GM23248 (cell line): ENCODE data around the gene ZNF709. TPM values are rescaled to one million over a fixed set of nuclear protein-coding genes. Genes with fewer than 3 reads are reported as not detected.

Experiments
- DNase-seq: peaks from one replicate; pipeline ENCODE4 v3.0.0-alpha.2; 2015
- H2AFZ ChIP-seq: fragments of 200-600 bp; sonication (generic); 2 replicates; pipeline ENCODE4 v1.6.1; 2016; ENCODE audit warnings: antibody characterized with exemption
- H3F3A ChIP-seq: fragments of 200-600 bp; sonication (generic); 2 replicates; pipeline ENCODE4 v1.6.1; 2016; ENCODE audit warnings: mild to moderate bottlenecking, antibody characterized with exemption, mixed run types; ENCODE audit not compliant: insufficient read depth
- H3K27ac ChIP-seq: fragments of 200-600 bp; sonication (generic); 2 replicates; pipeline ENCODE4 v1.5.1; 2016; ENCODE audit warnings: mild to moderate bottlenecking
- H3K27me3 ChIP-seq: fragments of 200-600 bp; sonication (generic); replicated peaks from 2 replicates; pipeline ENCODE4 v1.6.1; 2016; ENCODE audit warnings: mild to moderate bottlenecking; ENCODE audit not compliant: insufficient read depth
- H3K36me3 ChIP-seq: fragments of 200-600 bp; sonication (generic); 2 replicates; pipeline ENCODE4 v1.6.1; 2016; ENCODE audit warnings: low read depth, mild to moderate bottlenecking
- H3K4me1 ChIP-seq: fragments of 200-600 bp; sonication (generic); 2 replicates; pipeline ENCODE4 v1.6.1; 2016; ENCODE audit warnings: mild to moderate bottlenecking; ENCODE audit not compliant: insufficient read depth
- H3K4me2 ChIP-seq: fragments of 200-600 bp; sonication (generic); one replicate; pipeline ENCODE4 v1.6.1; 2016; ENCODE audit warnings: mild to moderate bottlenecking; ENCODE audit not compliant: unreplicated experiment
- H3K4me3 ChIP-seq: fragments of 200-600 bp; sonication (generic); 2 replicates; pipeline ENCODE4 v1.5.1; 2016; ENCODE audit warnings: mild to moderate bottlenecking
- H3K79me2 ChIP-seq: fragments of 200-600 bp; sonication (generic); 2 replicates; pipeline ENCODE4 v1.6.1; 2016; ENCODE audit warnings: mild to moderate bottlenecking; ENCODE audit not compliant: insufficient read depth
- H3K9ac ChIP-seq: fragments of 200-600 bp; sonication (generic); 2 replicates; pipeline ENCODE4 v1.6.1; 2016; ENCODE audit warnings: mild to moderate bottlenecking
- H3K9me2 ChIP-seq: fragments of 200-600 bp; sonication (generic); 2 replicates; pipeline ENCODE4 v1.6.1; 2016; ENCODE audit warnings: mixed run types, mild to moderate bottlenecking, moderate library complexity; ENCODE audit not compliant: insufficient read depth
- H3K9me3 ChIP-seq: fragments of 200-600 bp; sonication (generic); one replicate; pipeline ENCODE4 v1.6.1; 2017; ENCODE audit warnings: low read depth
- H4K20me1 ChIP-seq: fragments of 200-600 bp; sonication (generic); 2 replicates; pipeline ENCODE4 v1.6.0; 2016; ENCODE audit not compliant: insufficient read depth
- EZH2 ChIP-seq: fragments of 200-600 bp; sonication (generic); IDR thresholded peaks from 2 replicates; pipeline ENCODE4 v1.6.1; 2018; ENCODE audit warnings: antibody characterized with exemption, mild to moderate bottlenecking; ENCODE audit not compliant: insufficient read depth, poor library complexity, severe bottlenecking
- EZH2phosphoT487 ChIP-seq: fragments of 200-600 bp; sonication (generic); IDR thresholded peaks from 2 replicates; pipeline ENCODE4 v1.6.1; 2018; ENCODE audit warnings: antibody characterized with exemption, moderate library complexity, mild to moderate bottlenecking, low read depth; ENCODE audit not compliant: insufficient read depth
- WGBS, 2 experiments: methylation state at CpG; one replicate each; pipeline ENCODE4 v1.1.6; 2015 to 2017; ENCODE audit warnings: low lambda C conversion rate in 2 of 2, low coverage in 1 of 2; ENCODE audit errors: missing lambda C conversion rate in 2 of 2; 5-methylcytosine and 5-hydroxymethylcytosine counted together
- in situ Hi-C: fragments of 300-500 bp; cut with MboI; formaldehyde crosslinking; loops from 2 replicates; pipeline ENCODE4 v1.15.0; 2020
- polyA plus RNA-seq: library from polyadenylated mRNA; unstranded; fragments of >200 nt; fragmentation: Nextera tagmentation; extraction: Ambion mirVana; gene quantifications from 2 replicates; pipeline ENCODE4 v1.2.1, GENCODE V29; 2016
- total RNA-seq: library from RNA; depleted of rRNA; stranded (reverse); fragments of >200 nt; shearing (Covaris generic); gene quantifications from 2 replicates; pipeline ENCODE4 v1.2.3, GENCODE V29; 2014

ZNF709 gene
- total and polyA plus RNA-seq, 2 experiments from 2014 or later, result 1.1 to 2.7 TPM

DNA sequence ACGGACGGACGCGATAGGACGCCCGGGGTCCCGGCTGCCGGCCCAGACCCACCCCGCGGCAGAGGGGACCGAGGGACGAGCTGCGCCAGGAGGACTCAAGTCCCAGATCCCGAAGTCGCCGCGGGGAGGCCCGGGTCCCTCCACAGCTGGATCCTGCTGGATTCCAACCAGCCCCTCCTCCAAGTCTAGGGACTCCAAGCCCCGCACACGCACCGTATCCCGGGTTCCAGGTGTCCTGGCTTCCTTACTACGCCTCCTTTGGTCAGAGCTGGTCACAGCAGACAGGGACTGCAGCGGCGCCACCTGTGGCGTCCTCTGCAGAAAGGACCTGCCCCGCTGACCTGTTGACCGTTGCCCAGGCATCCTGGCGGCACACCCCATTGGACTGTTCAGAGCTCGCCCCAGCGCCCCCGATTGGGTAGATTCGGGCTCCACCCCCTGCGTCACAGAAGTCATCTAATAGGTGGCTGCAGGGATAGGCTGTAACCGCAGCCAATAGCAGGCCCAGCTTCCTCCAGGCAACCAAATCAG is 29.0 kb upstream of the ZNF709 start:
- Histone ChIP-seq H3K4me1 (no peaks in the 10 kb centered on the region), H3K9me3 (no peaks in the 10 kb centered on the region), H3K4me2 (no peak overlapping the region), H3K27ac (no peak overlapping the region), H3F3A (no peaks in the 10 kb centered on the region), H3K79me2 (no peaks in the 10 kb centered on the region), H3K9ac (no peak overlapping the region), H3K36me3 (no peaks in the 10 kb centered on the region), H3K27me3 (no peaks in the 10 kb centered on the region), H4K20me1 (no peaks in the 10 kb centered on the region), H3K9me2 (no peaks in the 10 kb centered on the region), H3K4me3 (no peak overlapping the region), H2AFZ (no peak overlapping the region)
- no peak for DNase-seq
- no peak for TF ChIP-seq EZH2
- TF ChIP-seq EZH2phosphoT487, result no peak
- 18 to 22% methylated on average over 15 to 35 of the region's 35 CpGs for WGBS, 2 experiments
- in situ Hi-C loops, result no loop called here

DNA sequence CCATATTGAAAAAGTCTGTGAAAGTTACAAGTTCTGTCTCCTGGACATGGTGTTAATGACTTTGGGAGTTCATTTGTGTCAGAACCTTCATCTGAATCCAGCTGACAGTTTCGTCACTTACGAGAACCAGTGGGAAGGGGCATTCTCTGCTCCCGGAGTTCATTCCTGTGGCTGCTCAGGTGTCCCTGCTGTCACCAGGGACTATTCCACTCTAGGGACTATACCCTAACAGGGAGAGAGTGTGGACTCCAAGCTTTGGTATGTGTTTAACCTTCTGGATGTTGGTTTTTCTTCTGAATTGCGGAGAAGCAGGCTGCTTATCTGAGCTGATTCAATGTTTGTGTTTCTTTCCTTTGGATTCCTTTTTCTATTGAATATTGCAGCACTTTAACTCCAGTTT is 12.4 kb upstream of the ZNF709 start:
- TF ChIP-seq EZH2, result no peak
- TF ChIP-seq EZH2phosphoT487, result no peak
- 73 to 79% methylated on average over 4 of the region's 4 CpGs for WGBS, 2 experiments
- H2AFZ ChIP-seq, result no peak overlapping the region

DNA sequence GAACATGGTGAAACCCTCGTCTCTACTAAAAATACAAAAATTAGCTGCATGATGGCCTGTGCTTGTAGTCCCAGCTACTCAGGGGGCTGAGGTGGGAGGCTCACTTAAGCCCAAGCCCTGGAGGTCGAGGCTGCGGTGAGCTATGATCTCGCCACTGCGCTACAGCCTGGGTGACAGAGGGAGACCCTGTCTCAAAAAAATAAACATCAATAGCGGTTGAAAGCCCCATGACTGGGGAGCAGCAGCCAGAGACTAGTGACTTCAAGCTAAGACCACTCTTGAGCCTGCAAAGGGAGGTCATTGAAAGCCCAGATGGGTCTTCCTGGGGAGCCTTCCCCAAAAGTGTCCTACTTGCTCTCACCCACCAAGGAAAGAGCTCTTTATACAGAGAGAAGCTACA is 11.9 kb upstream of the ZNF709 start:
- no peak for DNase-seq
- no peaks in the 10 kb centered on the region for H3K79me2 ChIP-seq
- no peaks in the 10 kb centered on the region for H3K4me1 ChIP-seq
- no peaks in the 10 kb centered on the region for H3F3A ChIP-seq
- no peaks in the 10 kb centered on the region for H3K27me3 ChIP-seq
- no peak overlapping the region for H3K9ac ChIP-seq
- H4K20me1 ChIP-seq, result no peaks in the 10 kb centered on the region
- no peak overlapping the region for H3K4me3 ChIP-seq
- H2AFZ ChIP-seq, result no peak overlapping the region
- H3K4me2 ChIP-seq, result no peak overlapping the region
- H3K9me3 ChIP-seq, result no peaks in the 10 kb centered on the region
- 77 to 86% methylated on average over 4 to 6 of the region's 6 CpGs for WGBS, 2 experiments
- no peaks in the 10 kb centered on the region for H3K9me2 ChIP-seq
- TF ChIP-seq EZH2phosphoT487, result no peak
- TF ChIP-seq EZH2, result no peak
- no peaks in the 10 kb centered on the region for H3K36me3 ChIP-seq
- in situ Hi-C loops, result no loop called here
- no peak overlapping the region for H3K27ac ChIP-seq

More for the DNA sequence above, 12.4 kb upstream of the ZNF709 start:
- Histone ChIP-seq H3K4me2 (no peak overlapping the region), H3K4me1 (no peaks in the 10 kb centered on the region), H3K9ac (no peak overlapping the region), H4K20me1 (no peaks in the 10 kb centered on the region), H3K27ac (no peak overlapping the region), H3K27me3 (no peaks in the 10 kb centered on the region), H3K9me3 (no peaks in the 10 kb centered on the region), H3K79me2 (no peaks in the 10 kb centered on the region), H3F3A (no peaks in the 10 kb centered on the region), H3K9me2 (no peaks in the 10 kb centered on the region), H3K36me3 (no peaks in the 10 kb centered on the region), H3K4me3 (no peak overlapping the region)
- in situ Hi-C loops, result no loop called here
- no peak for DNase-seq

DNA sequence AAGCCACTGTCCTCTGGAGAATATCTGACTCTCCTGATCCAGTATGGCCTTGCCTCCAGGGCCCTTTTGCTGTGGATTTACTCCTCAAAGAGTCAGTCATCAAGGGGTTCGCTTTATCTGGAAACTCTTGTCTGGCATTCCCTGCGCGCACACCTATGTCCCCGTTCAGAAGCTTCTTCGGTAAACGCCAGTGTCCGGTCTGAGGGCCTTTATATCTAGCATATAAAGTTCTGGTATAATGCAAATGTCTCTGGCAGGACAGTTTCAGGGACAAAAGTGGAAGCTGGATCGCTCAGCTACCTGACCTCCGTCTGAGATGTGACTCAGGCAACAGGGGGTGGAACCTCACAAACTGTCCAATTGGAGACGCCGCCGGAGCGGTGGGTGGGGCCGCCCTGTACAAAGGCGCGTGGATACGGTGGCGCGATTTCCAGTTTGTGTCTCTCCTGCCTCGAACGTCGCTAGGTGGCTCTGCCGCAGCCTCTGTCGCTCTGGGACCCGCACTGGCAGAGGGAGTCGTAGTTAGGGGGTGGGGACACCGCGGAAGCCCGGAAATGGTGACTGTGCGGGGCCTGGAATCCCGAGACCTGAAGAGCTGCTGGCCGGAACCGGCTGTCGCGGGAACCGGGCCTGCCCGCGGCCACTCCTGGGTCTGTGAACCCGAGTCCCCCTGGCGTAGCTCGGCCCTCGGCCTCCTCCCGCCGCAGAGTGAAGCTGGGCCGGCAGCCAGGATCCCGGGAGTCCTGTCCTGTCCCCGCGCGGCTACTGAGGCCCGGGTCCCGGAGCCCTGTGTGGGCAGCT is 10.6 kb upstream of the ZNF709 start:
- no peak for TF ChIP-seq EZH2phosphoT487
- TF ChIP-seq EZH2, result no peak
- H3K79me2 ChIP-seq, result no peaks in the 10 kb centered on the region
- no peaks in the 10 kb centered on the region for H3K36me3 ChIP-seq
- no peaks in the 10 kb centered on the region for H3K4me1 ChIP-seq
- H2AFZ ChIP-seq, result peak overlapping the region; percentile 89
- no peaks in the 10 kb centered on the region for H4K20me1 ChIP-seq
- 0 out of 2 replicates have a peak overlapping the region, but pooled peaks have one; percentile 0 for H3K27ac ChIP-seq
- peak overlapping the region; percentile 75 for H3K4me3 ChIP-seq
- WGBS, 2 experiments, result 4 to 7% methylated on average over 47 to 50 of the region's 51 CpGs
- in situ Hi-C loops, result no loop called here
- H3K9me2 ChIP-seq, result no peaks in the 10 kb centered on the region
- peak; percentile 94 for DNase-seq
- no peaks in the 10 kb centered on the region for H3K9me3 ChIP-seq
- H3K9ac ChIP-seq, result peak overlapping the region; percentile 81
- no peaks in the 10 kb centered on the region for H3K27me3 ChIP-seq
- no peaks in the 10 kb centered on the region for H3F3A ChIP-seq
- H3K4me2 ChIP-seq, result peak overlapping the region; percentile 84
